Hepatocyte (in vitro differentiated cells): Measurements from ENCODE around the gene AGFG1. TPM values are rescaled to one million over a fixed set of nuclear protein-coding genes. Genes with fewer than 3 reads are reported as not detected.

Source experiments
- DNase-seq: peaks from one replicate; pipeline ENCODE4 v3.0.0-alpha.2; 2016; ENCODE audit warnings: low spot score
- H2AFZ ChIP-seq: fragments of 200-600 bp; sonication (generic); 2 replicates; pipeline ENCODE4 v1.6.0; 2016; ENCODE audit warnings: antibody characterized with exemption, mild to moderate bottlenecking
- H3K27ac ChIP-seq: fragments of 200-600 bp; sonication (generic); 2 replicates; pipeline ENCODE4 v1.5.1; 2016; ENCODE audit warnings: mild to moderate bottlenecking
- H3K27me3 ChIP-seq: fragments of 200-600 bp; sonication (generic); 2 replicates; pipeline ENCODE4 v1.6.1; 2016
- H3K36me3 ChIP-seq: fragments of 200-600 bp; sonication (generic); replicated peaks from 2 replicates; pipeline ENCODE4 v1.5.1; 2016; ENCODE audit warnings: low read depth; ENCODE audit not compliant: insufficient read depth
- H3K4me1 ChIP-seq: fragments of 200-600 bp; sonication (generic); 2 replicates; pipeline ENCODE4 v1.5.1; 2016; ENCODE audit warnings: mild to moderate bottlenecking, moderate library complexity; ENCODE audit not compliant: insufficient read depth
- H3K4me2 ChIP-seq: fragments of 200-600 bp; sonication (generic); 2 replicates; pipeline ENCODE4 v1.6.0; 2016
- H3K4me3 ChIP-seq: fragments of 200-600 bp; sonication (generic); 2 replicates; pipeline ENCODE4 v1.5.1; 2016; ENCODE audit warnings: mild to moderate bottlenecking
- H3K79me2 ChIP-seq: fragments of 200-600 bp; sonication (generic); 2 replicates; pipeline ENCODE4 v1.6.0; 2017; ENCODE audit warnings: mild to moderate bottlenecking
- H3K9me2 ChIP-seq: fragments of 200-600 bp; sonication (generic); replicated peaks from 2 replicates; pipeline ENCODE4 v1.6.0; 2017; ENCODE audit warnings: mild to moderate bottlenecking; ENCODE audit not compliant: insufficient read depth
- H3K9me3 ChIP-seq: fragments of 200-600 bp; sonication (generic); 2 replicates; pipeline ENCODE4 v1.5.1; 2016; ENCODE audit warnings: low read depth, mild to moderate bottlenecking
- H4K20me1 ChIP-seq: fragments of 200-600 bp; sonication (generic); 2 replicates; pipeline ENCODE4 v1.6.0; 2016; ENCODE audit warnings: mild to moderate bottlenecking; ENCODE audit not compliant: insufficient read depth, poor library complexity, severe bottlenecking
- EZH2 ChIP-seq: fragments of 200-600 bp; sonication (generic); IDR thresholded peaks from 2 replicates; pipeline ENCODE4 v1.6.1; 2016; ENCODE audit warnings: antibody characterized with exemption, mild to moderate bottlenecking, borderline replicate concordance
- EZH2phosphoT487 ChIP-seq: fragments of 200-600 bp; sonication (generic); IDR thresholded peaks from one replicate; pipeline ENCODE4 v1.6.1; 2018; ENCODE audit warnings: antibody characterized with exemption, mild to moderate bottlenecking, low read depth, moderate library complexity; ENCODE audit not compliant: unreplicated experiment, severe bottlenecking
- WGBS: methylation state at CpG from one replicate; pipeline ENCODE4 v1.1.6; 2016; ENCODE audit warnings: low lambda C conversion rate; ENCODE audit errors: missing lambda C conversion rate; 5-methylcytosine and 5-hydroxymethylcytosine counted together
- polyA plus RNA-seq: library from polyadenylated mRNA; unstranded; fragments of >200 nt; fragmentation: Nextera tagmentation; extraction: Ambion mirVana; gene quantifications from 2 replicates; pipeline ENCODE4 v1.2.1, GENCODE V29; 2016
- total RNA-seq: library from RNA; depleted of rRNA; stranded (reverse); fragments of >200 nt; gene quantifications from 2 replicates; pipeline ENCODE4 v1.2.3, GENCODE V29; 2014
- TF ChIP-seq, protein P1 (sequence below): fragments of 200-600 bp; sonication (generic); IDR thresholded peaks from 2 replicates; pipeline ENCODE4 v1.5.1; 2016; ENCODE audit warnings: antibody characterized with exemption, mild to moderate bottlenecking; ENCODE audit not compliant: poor library complexity

Gene AGFG1
- total and polyA plus RNA-seq, 2 experiments from 2014 or later = 62.4 to 91.6 TPM

DNA sequence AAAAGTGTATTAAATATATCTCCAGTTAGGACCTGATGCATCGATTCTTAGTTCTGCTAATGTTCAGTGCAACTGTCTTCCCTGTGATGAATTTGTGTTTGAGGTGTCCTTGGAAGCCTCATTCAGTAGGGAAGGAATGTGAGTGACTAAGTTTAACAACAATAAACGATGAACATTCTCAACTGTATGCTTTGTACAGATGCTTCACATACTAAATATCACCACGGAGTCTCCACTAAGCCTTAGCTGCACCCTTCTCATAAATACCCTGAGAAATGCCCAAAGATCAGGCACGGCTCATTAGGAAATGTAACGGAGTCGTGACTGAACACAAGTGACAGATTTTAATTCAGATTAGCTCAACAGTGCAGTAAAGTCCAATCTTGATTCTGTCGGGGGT lies 24.4 kb upstream of the AGFG1 start:
- no peak overlapping the region for H2AFZ ChIP-seq
- no peak overlapping the region for H3K27ac ChIP-seq
- DNase-seq = no peak
- WGBS = 61% methylated on average over 7 of the region's 7 CpGs
- no peaks in the 10 kb centered on the region for H3K27me3 ChIP-seq
- no peak overlapping the region for H3K4me3 ChIP-seq
- no peaks in the 10 kb centered on the region for H3K36me3 ChIP-seq
- TF ChIP-seq, protein P1, sequence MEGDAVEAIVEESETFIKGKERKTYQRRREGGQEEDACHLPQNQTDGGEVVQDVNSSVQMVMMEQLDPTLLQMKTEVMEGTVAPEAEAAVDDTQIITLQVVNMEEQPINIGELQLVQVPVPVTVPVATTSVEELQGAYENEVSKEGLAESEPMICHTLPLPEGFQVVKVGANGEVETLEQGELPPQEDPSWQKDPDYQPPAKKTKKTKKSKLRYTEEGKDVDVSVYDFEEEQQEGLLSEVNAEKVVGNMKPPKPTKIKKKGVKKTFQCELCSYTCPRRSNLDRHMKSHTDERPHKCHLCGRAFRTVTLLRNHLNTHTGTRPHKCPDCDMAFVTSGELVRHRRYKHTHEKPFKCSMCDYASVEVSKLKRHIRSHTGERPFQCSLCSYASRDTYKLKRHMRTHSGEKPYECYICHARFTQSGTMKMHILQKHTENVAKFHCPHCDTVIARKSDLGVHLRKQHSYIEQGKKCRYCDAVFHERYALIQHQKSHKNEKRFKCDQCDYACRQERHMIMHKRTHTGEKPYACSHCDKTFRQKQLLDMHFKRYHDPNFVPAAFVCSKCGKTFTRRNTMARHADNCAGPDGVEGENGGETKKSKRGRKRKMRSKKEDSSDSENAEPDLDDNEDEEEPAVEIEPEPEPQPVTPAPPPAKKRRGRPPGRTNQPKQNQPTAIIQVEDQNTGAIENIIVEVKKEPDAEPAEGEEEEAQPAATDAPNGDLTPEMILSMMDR = no peak
- TF ChIP-seq EZH2phosphoT487 = no peak
- TF ChIP-seq EZH2 = no peak
- H3K9me3 ChIP-seq = no peaks in the 10 kb centered on the region
- no peaks in the 10 kb centered on the region for H4K20me1 ChIP-seq
- H3K79me2 ChIP-seq = no peaks in the 10 kb centered on the region
- no peaks in the 10 kb centered on the region for H3K9me2 ChIP-seq
- H3K4me2 ChIP-seq = no peak overlapping the region
- H3K4me1 ChIP-seq = peaks cover 14% of the 10 kb centered on the region

DNA sequence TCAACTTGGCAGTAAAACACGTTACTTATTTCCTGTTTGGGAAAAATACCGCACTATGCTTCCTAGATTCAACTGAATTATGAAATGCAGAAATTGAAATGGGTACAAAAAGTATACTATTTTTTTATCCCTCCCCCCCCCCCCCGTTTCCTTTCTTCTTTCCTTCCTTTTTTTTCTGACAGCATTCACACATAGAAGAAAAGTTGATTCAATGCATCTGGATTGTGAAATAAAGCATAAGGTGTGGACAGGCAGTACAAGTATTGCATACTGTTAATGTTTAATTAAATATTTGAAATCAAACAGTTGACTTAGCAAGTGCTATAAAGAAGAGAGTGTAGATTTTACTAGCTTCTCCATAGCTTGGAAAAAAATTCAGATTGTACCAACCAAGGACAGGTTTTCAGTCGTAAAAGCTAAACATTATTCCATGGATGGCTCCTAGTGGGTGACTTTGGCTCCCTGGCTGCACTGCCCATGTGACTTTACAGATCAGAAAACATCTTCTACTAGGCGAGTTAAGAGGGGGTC lies 21.6 kb upstream of the AGFG1 start:
- Histone ChIP-seq H3K9me2 (no peaks in the 10 kb centered on the region), H3K4me2 (peak overlapping the region; percentile 26), H3K79me2 (no peaks in the 10 kb centered on the region), H3K4me1 (peaks cover 21% of the 10 kb centered on the region), H4K20me1 (no peaks in the 10 kb centered on the region), H3K4me3 (no peak overlapping the region), H3K9me3 (no peaks in the 10 kb centered on the region), H3K27me3 (no peaks in the 10 kb centered on the region), H3K36me3 (no peaks in the 10 kb centered on the region), H2AFZ (no peak overlapping the region), H3K27ac (peak overlapping the region; percentile 87)
- no peak for DNase-seq
- TF ChIP-seq EZH2 (no peak), EZH2phosphoT487 (no peak)
- TF ChIP-seq, protein P1 = no peak
- 57% methylated on average over 5 of the region's 5 CpGs for WGBS

DNA sequence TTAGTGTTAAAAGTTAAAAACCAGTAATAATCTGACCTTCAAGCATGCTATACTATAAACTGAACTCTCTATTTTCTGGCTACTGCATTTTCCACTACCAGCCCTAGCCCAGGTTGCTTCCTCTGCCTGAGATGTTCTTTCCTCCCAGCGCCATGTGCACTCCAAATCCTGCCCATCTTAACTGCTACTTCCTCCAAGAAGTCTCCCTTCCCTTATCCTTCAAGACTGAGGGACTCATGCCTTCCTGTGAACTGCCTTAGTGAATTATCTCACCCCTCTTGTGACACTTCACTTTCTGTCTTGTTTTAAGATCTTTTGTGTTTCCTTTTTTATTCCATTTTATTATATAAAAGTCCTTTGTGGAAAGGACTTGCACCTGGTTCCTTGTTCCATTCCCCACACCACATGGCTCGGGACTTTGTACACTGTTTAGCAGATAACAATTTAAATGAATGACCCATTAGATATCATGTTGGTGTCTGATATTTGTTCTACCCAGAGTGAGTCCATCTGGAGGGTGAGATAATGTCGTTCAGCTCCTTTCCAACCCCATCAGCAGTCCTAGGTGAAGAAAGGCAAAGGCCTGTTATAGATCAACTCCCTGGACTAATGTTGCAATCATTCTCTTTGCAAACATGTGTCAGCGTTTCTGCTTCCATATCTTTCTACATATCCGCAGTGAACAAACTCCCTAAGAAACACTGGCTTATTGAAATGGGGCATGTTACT lies 20.9 kb upstream of the AGFG1 start:
- H3K4me3 ChIP-seq = no peak overlapping the region
- no peaks in the 10 kb centered on the region for H3K27me3 ChIP-seq
- TF ChIP-seq EZH2phosphoT487 (no peak), EZH2 (no peak)
- TF ChIP-seq, protein P1 = no peak
- DNase-seq = peak; percentile 70
- 42% methylated on average over 5 of the region's 5 CpGs for WGBS
- no peaks in the 10 kb centered on the region for H3K9me3 ChIP-seq
- H4K20me1 ChIP-seq = no peaks in the 10 kb centered on the region
- peaks cover 21% of the 10 kb centered on the region for H3K4me1 ChIP-seq
- H2AFZ ChIP-seq = no peak overlapping the region
- H3K36me3 ChIP-seq = no peaks in the 10 kb centered on the region
- no peaks in the 10 kb centered on the region for H3K9me2 ChIP-seq
- H3K27ac ChIP-seq = peak overlapping the region; percentile 87
- peak overlapping the region; percentile 26 for H3K4me2 ChIP-seq
- H3K79me2 ChIP-seq = no peaks in the 10 kb centered on the region
